Measurements from ENCODE around the gene MAP3K14. TPM values are rescaled to one million over a fixed set of nuclear protein-coding genes. Genes with fewer than 3 reads are reported as not detected.

Gene MAP3K14
- polyA plus RNA-seq, 1 experiment, result 4.9 TPM

DNA sequence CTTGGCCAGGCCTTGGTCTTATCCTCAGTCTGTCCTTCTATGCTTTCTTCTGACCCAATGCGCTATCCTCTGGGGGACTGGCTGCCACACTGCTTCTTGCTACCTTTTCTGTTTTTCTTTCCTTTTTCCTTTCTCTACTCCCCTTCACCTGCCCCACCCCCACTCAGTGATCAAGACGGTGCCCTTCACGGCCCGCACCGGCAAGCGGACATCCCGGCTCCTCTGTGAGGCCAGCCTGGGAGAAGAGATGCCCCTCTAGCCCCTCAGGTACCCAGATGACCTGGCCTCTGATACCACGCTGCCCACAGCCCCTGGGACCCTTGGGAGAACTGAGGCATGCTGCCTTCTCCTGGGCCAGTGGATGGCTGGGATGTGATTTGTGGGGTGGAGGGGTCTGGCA lies 70.5 kb downstream of the MAP3K14 start:
- H3K27ac ChIP-seq (ENCODE audit: low read depth, low read length), result no peak overlapping the region
- CTCF ChIA-PET, result interaction anchor here (1.1 to 5.4 kb wide), 5 partner anchors 10 to 179 kb away, joined by 3 to 22 read pairs (median 4); no protein-coding TSS in a partner anchor
- TF ChIP-seq, protein P1, sequence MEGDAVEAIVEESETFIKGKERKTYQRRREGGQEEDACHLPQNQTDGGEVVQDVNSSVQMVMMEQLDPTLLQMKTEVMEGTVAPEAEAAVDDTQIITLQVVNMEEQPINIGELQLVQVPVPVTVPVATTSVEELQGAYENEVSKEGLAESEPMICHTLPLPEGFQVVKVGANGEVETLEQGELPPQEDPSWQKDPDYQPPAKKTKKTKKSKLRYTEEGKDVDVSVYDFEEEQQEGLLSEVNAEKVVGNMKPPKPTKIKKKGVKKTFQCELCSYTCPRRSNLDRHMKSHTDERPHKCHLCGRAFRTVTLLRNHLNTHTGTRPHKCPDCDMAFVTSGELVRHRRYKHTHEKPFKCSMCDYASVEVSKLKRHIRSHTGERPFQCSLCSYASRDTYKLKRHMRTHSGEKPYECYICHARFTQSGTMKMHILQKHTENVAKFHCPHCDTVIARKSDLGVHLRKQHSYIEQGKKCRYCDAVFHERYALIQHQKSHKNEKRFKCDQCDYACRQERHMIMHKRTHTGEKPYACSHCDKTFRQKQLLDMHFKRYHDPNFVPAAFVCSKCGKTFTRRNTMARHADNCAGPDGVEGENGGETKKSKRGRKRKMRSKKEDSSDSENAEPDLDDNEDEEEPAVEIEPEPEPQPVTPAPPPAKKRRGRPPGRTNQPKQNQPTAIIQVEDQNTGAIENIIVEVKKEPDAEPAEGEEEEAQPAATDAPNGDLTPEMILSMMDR (IDR thresholded peaks at IDR 0.05; ENCODE audit: low read depth, low read length), result no peak
- H3K9me3 ChIP-seq (ENCODE audit: control insufficient read depth, insufficient read depth, low read length), result peaks cover 2% of the 10 kb centered on the region; the same call in 1 of the 2 replicates
- peak overlapping the region; percentile 67 for H3K4me3 ChIP-seq (ENCODE audit: low read depth, low read length)
- POLR2A ChIA-PET, result interaction anchor here (1.1 to 1.3 kb wide), 4 partner anchors 17 to 98 kb away, joined by 3 to 4 read pairs (median 3); partner anchors contain the start of genes HEXIM1 and MAP3K14
- peaks cover 3% of the 10 kb centered on the region for H3K27me3 ChIP-seq (ENCODE audit: control insufficient read depth, insufficient read depth, low read length)
- no peak for DNase-seq (ENCODE audit: low read depth, low spot score)

GRCh38 chr17:45244725-45245656 lies 71.8 kb downstream of the MAP3K14 start:
- no peak for DNase-seq (ENCODE audit: low read depth, low spot score)
- H3K27me3 ChIP-seq (ENCODE audit: control insufficient read depth, insufficient read depth, low read length), result peaks cover 14% of the 10 kb centered on the region
- no peak overlapping the region for H3K27ac ChIP-seq (ENCODE audit: low read depth, low read length)
- ChIA-PET POLR2A (interaction anchor here (1.3 kb wide), 1 partner anchor 72 kb away, joined by 3 read pairs; the partner anchor contains the start of gene MAP3K14), CTCF (interaction anchor here (0.6 to 5.4 kb wide), 3 partner anchors 9 to 140 kb away, joined by 3 to 22 read pairs (median 6); no protein-coding TSS in a partner anchor)
- H3K4me3 ChIP-seq (ENCODE audit: low read depth, low read length), result no peak overlapping the region
- H3K9me3 ChIP-seq (ENCODE audit: control insufficient read depth, insufficient read depth, low read length), result peaks cover 2% of the 10 kb centered on the region; the same call in 1 of the 2 replicates
- TF ChIP-seq, protein P1 (IDR thresholded peaks at IDR 0.05; ENCODE audit: low read depth, low read length), result no peak

GRCh38 chr17:45243750-45244149 lies 73.1 kb downstream of the MAP3K14 start:
- CTCF ChIA-PET, result interaction anchor here (3.3 kb wide), 1 partner anchor 108 kb away, joined by 11 read pairs; the partner anchor contains the start of gene ACBD4
- peaks cover 2% of the 10 kb centered on the region; the same call in 1 of the 2 replicates for H3K9me3 ChIP-seq (ENCODE audit: control insufficient read depth, insufficient read depth, low read length)
- no peak for DNase-seq (ENCODE audit: low read depth, low spot score)
- TF ChIP-seq, protein P1 (IDR thresholded peaks at IDR 0.05; ENCODE audit: low read depth, low read length), result no peak
- peaks cover 14% of the 10 kb centered on the region for H3K27me3 ChIP-seq (ENCODE audit: control insufficient read depth, insufficient read depth, low read length)
- H3K4me3 ChIP-seq (ENCODE audit: low read depth, low read length), result no peak overlapping the region
- POLR2A ChIA-PET, result no interaction called here
- no peak overlapping the region for H3K27ac ChIP-seq (ENCODE audit: low read depth, low read length)

DNA sequence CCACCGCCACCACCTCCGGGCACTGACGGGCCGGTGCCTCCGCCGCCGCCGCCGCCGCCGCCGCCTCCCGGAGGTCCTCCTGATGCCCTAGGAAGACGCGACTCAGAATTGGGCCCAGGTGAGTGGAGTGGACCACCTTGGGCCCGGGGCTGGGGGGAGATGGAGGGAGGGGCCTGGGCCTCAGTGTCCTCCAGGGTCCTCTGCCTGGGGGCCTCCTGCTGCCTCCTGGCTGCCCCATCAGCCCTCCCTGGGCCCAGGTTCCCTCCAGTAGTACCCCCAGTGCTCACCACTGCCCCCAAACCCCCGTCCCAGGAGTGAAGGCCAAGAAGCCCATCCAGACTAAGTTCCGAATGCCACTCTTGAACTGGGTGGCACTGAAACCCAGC lies 74.8 kb downstream of the MAP3K14 start:
- ChIA-PET CTCF (interaction anchor here (0.5 to 3.3 kb wide), 4 partner anchors 12 to 176 kb away, joined by 3 to 11 read pairs (median 4); partner anchors contain the start of gene ACBD4), POLR2A (no interaction called here)
- no peaks in the 10 kb centered on the region; the same call in 1 of the 2 replicates for H3K9me3 ChIP-seq (ENCODE audit: control insufficient read depth, insufficient read depth, low read length)
- TF ChIP-seq, protein P1 (IDR thresholded peaks at IDR 0.05; ENCODE audit: low read depth, low read length), result no peak
- no peak for DNase-seq (ENCODE audit: low read depth, low spot score)
- H3K4me3 ChIP-seq (ENCODE audit: low read depth, low read length), result no peak overlapping the region
- peak overlapping the region; percentile 21 for H3K27ac ChIP-seq (ENCODE audit: low read depth, low read length)
- H3K27me3 ChIP-seq (ENCODE audit: control insufficient read depth, insufficient read depth, low read length), result peaks cover 14% of the 10 kb centered on the region

All from AG04450 (cell line).